ENCODE data around the gene ECPAS.
"Not testable (repeated sequence)": the region's sequence is repeated elsewhere in the genome, so short reads cannot be mapped to it uniquely, and the experiment has no call there.

Gene ECPAS

DNA sequence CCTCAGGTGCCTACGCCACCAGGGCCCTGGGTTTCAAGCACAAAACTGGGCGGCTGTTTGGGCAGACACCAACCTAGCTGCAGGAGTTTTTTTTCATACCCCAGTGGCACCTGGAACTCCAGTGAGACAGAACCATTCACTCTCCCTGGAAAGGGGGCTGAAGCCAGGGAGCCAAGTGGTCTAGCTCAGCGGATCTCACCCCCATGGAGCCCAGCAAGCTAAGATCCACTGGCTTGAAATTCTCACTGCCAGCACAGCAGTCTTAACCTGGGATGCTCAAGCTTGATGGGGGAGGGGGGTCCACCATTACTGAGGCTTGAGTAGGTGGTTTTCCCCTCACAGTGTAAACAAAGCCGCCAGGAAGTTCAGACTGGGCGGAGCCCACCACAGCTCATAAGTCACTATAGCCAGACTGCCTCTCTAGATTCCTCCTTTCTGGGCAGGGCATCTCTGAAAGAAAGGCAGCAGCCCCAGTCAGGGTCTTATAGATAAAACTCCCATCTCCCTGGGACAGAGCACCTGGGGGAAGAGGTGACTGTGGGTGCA is 149.8 kb downstream of the ECPAS start:
- DNase-seq = not testable (repeated sequence)

GRCh38 chr9:111330124-111330523 is 154.1 kb downstream of the ECPAS start, which contains the start of gene OR2K2:
Gene OR2K2, minus strand, starts transcription at chr9:111330224. Its CDS starts 1,791 bp downstream, at chr9:111328433.
- no peak for DNase-seq

DNA sequence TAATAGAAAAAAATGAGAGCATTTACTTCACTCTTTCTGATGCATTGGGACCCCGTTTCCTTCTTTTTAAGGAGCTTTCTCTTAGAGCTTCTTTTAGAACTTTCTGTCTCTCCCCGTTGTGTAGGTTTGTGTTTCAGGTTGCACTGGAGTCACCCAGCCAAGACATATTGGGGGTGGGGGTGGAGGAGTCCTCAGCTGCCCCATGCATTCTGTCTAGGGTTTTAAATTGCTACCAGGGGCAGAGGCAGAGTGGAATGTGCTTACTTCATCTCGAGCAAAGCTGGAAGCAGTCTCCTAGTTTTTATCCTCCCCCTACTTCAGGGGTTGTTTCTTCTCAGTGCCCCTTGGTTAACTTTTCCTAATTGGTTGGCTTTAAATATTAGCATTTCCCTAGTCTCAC is 163.6 kb downstream of the ECPAS start:
- no peak for DNase-seq

DNA sequence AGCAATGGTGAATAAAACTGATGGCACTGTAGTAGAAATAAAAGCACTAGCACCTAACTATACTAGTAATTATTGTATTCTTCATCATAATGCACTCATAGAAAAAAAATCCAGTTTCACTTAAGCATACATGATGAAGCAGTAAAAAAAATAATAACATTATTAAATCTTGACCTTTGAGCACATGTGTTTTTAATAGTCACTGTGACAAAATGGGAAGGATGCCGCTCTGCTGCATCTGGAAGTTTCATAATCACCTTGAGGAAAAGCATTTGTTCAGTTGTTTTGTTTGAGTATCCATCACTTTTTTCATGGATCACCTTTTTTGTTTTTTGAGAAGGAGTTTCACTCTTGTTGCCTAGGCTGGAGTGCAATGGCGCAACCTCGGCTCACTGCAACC is 167.4 kb downstream of the ECPAS start:
- no peak for DNase-seq
